Esophagus muscularis mucosa (tissue), 3 donors: ENCODE measurements around the gene PCDHGC4.

Experiments
- EP300 ChIP-seq: sonication (generic); formaldehyde crosslinking; IDR thresholded peaks from one replicate; pipeline ENCODE4 v1.6.1; 2017; ENCODE audit warnings: antibody characterized with exemption
- TF ChIP-seq, protein P1 (sequence below), 3 experiments: fragments of 200-600 bp in 2 of 3; fragments of 450-650 bp in 1 of 3; sonication (generic) in 2 of 3; IDR thresholded peaks; one replicate each; pipeline ENCODE4 v1.5.1; 2017 to 2019; ENCODE audit warnings: antibody characterized with exemption in 3 of 3, mild to moderate bottlenecking in 2 of 3, moderate library complexity in 1 of 3

DNA sequence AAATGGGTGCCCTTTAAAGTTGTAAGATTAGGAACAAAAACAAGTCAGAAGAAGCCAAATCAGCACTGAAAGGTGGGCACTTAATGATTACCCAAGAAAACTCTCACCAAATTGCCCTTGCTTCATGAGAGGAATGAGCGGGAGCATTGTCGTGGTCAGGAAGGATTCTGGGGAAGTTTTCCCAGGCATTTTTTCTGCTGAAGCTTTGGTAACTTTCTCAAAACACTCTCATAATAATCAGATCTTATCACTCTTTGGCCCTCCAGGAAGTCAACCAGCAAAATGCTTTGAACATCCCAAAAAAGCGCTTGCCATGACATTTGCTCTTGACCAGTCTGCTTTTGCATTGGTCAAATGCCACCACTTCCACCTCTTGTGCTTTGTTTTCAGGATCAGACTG, 19.5 kb upstream of the PCDHGC4 start:
- TF ChIP-seq, protein P1, sequence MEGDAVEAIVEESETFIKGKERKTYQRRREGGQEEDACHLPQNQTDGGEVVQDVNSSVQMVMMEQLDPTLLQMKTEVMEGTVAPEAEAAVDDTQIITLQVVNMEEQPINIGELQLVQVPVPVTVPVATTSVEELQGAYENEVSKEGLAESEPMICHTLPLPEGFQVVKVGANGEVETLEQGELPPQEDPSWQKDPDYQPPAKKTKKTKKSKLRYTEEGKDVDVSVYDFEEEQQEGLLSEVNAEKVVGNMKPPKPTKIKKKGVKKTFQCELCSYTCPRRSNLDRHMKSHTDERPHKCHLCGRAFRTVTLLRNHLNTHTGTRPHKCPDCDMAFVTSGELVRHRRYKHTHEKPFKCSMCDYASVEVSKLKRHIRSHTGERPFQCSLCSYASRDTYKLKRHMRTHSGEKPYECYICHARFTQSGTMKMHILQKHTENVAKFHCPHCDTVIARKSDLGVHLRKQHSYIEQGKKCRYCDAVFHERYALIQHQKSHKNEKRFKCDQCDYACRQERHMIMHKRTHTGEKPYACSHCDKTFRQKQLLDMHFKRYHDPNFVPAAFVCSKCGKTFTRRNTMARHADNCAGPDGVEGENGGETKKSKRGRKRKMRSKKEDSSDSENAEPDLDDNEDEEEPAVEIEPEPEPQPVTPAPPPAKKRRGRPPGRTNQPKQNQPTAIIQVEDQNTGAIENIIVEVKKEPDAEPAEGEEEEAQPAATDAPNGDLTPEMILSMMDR (IDR thresholded peaks at IDR 0.05) = no peak
- no peak for TF ChIP-seq EP300
